ENCODE data around the gene CCR7.

The CCR7 gene

DNA sequence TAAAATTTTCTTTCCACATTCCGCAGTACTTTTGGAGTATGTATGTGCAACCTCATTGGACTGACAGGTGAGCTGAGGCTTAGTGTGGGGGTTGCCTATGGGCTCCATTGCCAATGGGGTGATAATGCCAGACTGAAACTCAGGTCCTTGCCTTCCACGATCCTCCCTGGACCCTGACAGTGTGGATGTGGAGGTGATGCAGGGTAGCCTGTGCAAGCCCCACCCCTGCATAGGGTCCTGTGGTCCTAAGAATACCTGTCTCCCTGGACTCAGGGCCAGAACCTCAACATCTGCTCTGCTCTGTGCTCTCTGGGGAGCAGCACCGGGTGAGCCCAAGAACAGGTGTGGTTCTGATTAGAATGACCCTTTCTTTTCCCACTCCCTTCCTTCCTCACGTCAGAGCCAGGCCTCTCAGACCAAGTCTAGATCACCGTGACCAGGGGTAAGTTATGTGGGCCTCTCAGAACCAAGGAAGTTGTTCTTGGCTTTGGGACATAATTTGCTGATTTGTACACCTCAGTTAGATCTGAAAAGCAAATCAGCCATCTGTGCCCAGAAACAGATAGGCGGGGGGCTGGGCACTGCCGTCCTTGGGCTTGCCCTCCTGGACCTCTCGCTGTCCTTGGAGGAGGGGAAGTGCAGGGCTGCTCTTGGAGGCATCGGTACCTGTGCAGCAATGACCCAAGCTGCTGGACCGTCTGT is 55.5 kb downstream of the CCR7 start:
- no peak overlapping the region for H3K4me3 ChIP-seq (ENCODE audit: low read depth, low read length)

DNA sequence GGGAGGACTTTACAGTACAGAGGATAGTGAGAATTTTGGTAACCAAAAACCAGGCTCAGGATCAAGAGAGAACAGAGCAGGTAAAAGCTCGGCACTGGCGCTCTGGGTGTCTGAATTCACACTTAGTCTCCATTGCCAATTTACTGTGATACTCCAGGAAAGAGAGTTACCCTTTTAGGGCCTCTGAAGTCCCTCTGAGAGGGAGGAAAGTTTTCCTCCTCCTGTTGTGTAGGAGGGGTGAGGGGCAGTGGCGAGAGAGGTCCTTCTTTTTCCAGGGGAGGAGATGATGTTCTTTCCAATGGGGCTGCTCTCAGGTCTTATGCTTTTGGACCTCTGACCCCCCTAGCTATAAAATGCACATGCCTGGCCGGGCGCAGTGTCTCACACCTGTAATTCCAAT is 58.5 kb downstream of the CCR7 start:
- TF ChIP-seq, protein P1, sequence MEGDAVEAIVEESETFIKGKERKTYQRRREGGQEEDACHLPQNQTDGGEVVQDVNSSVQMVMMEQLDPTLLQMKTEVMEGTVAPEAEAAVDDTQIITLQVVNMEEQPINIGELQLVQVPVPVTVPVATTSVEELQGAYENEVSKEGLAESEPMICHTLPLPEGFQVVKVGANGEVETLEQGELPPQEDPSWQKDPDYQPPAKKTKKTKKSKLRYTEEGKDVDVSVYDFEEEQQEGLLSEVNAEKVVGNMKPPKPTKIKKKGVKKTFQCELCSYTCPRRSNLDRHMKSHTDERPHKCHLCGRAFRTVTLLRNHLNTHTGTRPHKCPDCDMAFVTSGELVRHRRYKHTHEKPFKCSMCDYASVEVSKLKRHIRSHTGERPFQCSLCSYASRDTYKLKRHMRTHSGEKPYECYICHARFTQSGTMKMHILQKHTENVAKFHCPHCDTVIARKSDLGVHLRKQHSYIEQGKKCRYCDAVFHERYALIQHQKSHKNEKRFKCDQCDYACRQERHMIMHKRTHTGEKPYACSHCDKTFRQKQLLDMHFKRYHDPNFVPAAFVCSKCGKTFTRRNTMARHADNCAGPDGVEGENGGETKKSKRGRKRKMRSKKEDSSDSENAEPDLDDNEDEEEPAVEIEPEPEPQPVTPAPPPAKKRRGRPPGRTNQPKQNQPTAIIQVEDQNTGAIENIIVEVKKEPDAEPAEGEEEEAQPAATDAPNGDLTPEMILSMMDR (IDR thresholded peaks at IDR 0.05; ENCODE audit: borderline replicate concordance, insufficient read depth, low read depth, low read length): no peak
- no peak overlapping the region for H3K4me3 ChIP-seq (ENCODE audit: low read depth, low read length)

More for the DNA sequence above, 55.5 kb downstream of the CCR7 start:
- TF ChIP-seq, protein P1 (IDR thresholded peaks at IDR 0.05; ENCODE audit: borderline replicate concordance, insufficient read depth, low read depth, low read length): no peak
